Nucleus accumbens (tissue), 56 donors: ENCODE data around the gene UFD1.

Experiments used
- DNase-seq, 56 donors: peaks; one replicate each; lab custom pipeline; 2025; lab: John Stamatoyannopoulos, UW

The UFD1 gene

DNA sequence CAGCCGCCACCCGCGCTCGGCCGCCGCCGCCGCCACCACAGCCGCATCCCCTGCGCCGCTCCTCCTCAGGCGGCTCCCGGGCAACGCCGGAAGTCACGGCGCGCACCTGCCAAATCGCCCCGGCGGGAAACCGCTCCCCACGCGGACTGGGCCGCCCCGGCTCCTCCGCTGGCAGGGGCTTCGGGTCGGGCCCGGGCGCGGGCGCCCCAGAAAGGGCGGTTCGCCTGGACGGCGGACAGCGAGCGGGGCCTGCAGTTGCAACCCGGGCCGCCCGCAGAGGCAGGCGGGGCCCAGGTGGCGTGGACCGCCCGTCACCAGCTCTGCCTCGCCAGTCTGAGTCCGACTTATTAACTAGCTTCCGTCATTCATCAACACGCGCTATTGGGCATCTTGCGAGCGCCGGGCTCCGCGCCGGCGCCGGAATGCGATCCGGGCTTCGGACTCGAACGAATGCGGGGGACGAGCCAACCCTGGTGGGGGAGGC is 47.3 kb downstream of the UFD1 start, which contains the start of gene HIRA:
Gene HIRA (minus strand): TSS at position 85 of the 484 bp plus-strand sequence. CDS start 257 bp downstream, outside the sequence.
- DNase-seq, result peak in 53 of 56 donors; percentile 19 to 94 (median 79)

DNA sequence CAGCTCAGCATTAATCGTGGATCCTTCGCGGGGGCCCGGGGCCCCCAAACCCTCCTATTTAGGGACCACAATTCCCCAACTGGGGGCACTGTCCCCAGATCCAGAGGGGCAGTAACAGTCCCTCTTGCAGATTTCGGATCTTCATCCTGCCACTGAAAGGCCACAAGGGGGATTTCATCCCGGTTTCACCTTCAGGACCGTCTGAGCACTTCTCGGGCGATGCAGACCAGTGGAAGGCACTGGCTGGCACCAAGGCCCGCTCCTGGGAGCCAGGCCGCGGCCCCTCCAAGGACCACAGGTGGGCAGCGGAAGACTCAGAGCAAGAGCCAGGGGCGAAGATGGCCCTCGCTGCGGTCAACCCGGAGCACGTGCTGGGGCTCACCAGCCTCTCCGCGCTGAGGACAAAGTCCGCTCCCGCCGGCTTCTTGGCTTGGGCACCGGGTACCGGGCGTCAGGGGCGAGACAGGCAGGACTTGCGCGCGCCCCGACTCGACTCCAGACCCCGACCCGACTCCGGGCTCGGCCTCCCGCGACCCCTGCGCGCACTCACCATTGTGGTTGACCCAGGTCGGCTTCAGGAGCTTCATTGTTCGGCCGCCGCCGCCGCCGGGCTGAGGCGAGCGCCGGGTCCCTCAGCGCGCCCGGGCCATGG is 48.0 kb downstream of the UFD1 start:
- DNase-seq, result peak in 6 of 56 donors; percentile 14 to 46 (median 28)

GRCh38 chr22:19429950-19430889 is 48.8 kb downstream of the UFD1 start:
- peak in 6 of 56 donors; percentile 7 to 42 (median 16) for DNase-seq

- no peak for DNase-seq
Measured at GRCh38 chr22:19424186-19424500, 54.9 kb downstream of the UFD1 start.

GRCh38 chr22:19422440-19423301 is 56.3 kb downstream of the UFD1 start:
- peak in 10 of 56 donors; percentile 2 to 42 (median 28) for DNase-seq

DNA sequence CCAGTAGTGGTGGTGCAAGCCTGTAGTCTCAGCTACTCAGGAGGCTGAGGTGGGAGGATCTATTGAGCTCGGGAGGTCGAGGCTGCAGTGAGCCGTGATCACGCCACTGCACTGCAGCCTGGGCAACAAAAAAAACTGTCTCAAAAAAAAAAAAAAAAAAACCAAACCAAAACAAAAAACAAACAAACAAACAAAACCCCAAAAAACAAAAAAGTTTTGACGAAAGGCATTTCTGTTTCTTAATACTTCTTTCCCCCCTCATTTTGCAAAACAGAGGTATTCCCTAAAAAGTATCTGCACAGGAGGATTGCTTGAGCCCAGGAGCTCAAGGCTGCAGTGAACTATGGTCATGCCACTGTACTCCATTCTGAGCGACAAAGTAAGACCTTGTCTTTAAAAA is 58.7 kb downstream of the UFD1 start:
- no peak for DNase-seq

DNA sequence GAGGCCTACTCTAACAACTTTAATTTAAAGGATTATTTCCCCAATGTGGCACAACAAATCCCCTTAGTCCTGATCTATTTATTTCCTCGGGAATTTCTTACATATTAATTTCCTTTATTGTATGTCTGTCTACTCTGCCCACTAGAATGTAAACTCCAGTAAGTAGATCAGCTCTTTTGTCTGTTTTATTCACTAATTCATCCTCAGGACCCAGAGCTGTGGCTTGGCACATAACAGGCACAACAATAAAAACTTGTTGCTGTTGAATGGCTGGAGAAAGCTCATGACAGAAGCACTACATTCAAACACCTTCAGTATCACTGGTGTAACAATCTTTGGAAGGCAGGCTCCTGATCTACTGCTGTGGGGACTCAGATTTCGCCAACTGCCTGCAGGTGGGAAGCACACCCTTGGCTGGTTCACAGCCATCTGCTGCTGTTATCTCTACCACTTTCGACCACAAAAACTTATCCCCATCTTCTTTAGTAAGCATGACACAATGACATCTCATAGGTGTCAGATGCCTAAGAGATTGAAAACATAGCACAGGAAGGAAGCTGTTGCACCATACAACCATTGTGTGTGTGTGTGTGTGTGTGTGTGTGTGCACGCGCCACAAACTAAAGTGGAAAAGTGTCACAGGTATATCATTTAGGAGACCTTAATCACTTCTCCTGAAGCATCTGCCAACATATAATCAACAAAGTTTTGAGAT is 59.4 kb downstream of the UFD1 start:
- DNase-seq, result no peak

GRCh38 chr22:19419086-19419463 is 59.9 kb downstream of the UFD1 start:
- DNase-seq, result no peak

GRCh38 chr22:19412923-19413322 is 66.1 kb downstream of the UFD1 start:
- no peak for DNase-seq

DNA sequence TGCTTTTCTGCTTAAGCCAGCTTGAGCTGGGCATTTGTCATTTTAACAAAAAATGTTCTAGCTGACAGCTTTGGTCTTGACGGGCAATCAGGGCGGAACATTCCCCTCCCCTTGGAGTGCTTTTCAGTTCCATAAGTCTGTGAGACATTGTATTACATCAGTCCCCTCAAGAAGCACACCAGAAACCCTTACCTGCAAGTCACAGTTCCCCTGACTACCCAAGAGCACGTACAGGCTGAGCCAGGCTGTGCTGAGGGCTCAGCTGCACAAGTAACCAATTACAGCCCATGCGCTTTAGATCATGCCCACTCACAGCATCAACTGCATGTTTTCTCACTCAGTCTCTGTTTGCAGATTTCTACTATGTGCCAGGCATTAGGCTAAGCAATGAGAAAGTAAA is 66.5 kb downstream of the UFD1 start:
- DNase-seq, result peak in 1 of 56 donors; percentile 12

GRCh38 chr22:19411690-19412045 is 67.3 kb downstream of the UFD1 start:
- DNase-seq, result no peak

GRCh38 chr22:19410941-19411689 is 67.9 kb downstream of the UFD1 start:
- DNase-seq, result no peak

DNA sequence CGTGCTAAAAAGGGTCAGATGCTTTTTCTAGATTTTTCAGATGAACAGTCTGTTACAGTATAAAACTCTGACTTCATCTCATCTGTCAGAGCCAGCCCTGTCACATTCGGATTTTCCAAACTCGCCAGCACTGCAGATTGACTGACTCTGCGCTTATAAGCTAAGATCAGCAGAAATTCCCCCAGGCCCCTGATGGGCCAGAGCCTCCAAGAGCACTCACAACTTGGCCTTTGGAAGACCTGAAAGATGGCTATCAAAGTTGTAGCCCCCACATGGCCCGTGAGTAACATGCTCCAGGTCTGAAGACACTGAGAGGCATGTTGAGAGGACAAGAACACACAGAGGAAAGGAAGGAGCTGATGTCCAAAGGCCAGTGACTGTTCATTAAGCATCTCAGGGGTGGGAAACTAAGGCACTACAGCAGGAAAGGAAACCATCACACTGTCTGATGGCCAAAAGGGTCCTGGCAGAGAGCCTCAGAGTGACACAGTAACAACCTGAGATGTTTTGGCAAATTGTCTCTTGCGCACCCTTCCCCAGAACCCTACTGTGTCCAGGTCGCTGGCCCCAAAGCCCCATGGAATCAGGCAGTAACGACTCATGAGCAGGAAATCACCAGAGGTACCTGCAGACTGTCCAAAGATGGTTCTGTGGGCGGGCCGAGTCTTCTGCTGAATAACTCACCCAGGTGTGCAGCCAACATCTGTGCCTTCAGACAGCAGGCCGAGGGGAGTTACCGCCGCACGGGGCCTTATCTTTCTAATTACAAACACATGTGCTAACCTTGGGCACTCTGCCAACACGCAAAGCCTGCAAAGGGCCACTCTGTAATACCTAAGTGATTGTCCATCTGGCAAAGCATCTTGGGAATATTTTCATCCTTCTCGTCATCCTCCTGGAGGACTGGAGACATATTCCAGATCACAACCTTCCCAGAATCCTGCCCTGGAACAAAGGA is 71.1 kb downstream of the UFD1 start:
- DNase-seq, result no peak

GRCh38 chr22:19406846-19407245 is 72.1 kb downstream of the UFD1 start:
- no peak for DNase-seq

DNA sequence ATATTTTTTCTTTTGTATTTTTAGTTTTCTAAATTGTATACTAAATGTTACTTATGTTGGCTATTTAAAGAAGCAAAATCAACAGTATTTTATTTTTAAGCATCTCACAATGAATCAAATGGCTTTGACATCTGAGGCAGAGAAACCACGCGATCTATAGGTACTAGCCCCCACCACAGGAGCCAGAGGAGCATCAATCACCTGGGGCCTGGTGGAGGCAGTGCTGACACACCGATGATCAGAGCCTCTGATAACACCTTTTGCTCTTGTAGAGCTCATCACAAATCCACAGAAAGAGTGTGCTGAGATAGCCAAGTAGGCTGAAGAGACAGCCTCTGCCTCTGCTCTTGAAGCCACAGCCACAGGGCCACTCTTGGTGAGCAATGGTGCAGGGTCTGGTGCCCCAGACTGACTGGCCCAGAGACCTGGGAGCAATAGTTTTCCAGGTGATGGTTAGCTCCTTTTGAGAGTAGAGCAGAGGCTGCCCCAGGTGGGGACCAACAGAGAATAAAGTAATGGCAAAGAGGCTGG is 72.6 kb downstream of the UFD1 start:
- no peak for DNase-seq

- no peak for DNase-seq
Measured at GRCh38 chr22:19405652-19406051, 73.3 kb downstream of the UFD1 start.

- DNase-seq, result no peak
Measured at GRCh38 chr22:19405133-19405532, 73.9 kb downstream of the UFD1 start.

DNA sequence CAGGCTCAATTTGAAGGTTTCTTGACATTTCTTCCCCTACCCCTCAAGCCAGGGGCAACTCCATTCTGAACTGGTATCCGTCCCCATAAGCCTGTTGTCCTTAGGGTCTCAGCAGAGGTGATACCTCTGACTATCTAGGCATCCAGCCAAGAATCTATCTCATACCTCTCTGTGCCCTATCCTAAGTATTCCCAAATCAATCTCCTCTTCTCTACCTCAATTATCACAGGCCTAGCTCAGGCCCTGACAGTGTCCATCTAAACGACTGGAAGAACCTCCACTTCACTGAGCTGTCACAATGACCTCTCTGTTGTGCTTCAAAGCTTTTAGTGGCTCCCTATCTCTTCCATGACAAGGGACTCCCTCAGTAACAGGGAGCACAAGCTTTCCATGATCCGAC is 74.3 kb downstream of the UFD1 start:
- DNase-seq, result no peak
